ENCODE data around the gene SCARB1. TPM values are rescaled to one million over a fixed set of nuclear protein-coding genes. Genes with fewer than 3 reads are reported as not detected.
"Not testable (repeated sequence)": the region's sequence is repeated elsewhere in the genome, so short reads cannot be mapped to it uniquely, and the experiment has no call there.

Gene SCARB1
- total RNA-seq, 1 donor from 2014 or later, result 16.9 TPM

DNA sequence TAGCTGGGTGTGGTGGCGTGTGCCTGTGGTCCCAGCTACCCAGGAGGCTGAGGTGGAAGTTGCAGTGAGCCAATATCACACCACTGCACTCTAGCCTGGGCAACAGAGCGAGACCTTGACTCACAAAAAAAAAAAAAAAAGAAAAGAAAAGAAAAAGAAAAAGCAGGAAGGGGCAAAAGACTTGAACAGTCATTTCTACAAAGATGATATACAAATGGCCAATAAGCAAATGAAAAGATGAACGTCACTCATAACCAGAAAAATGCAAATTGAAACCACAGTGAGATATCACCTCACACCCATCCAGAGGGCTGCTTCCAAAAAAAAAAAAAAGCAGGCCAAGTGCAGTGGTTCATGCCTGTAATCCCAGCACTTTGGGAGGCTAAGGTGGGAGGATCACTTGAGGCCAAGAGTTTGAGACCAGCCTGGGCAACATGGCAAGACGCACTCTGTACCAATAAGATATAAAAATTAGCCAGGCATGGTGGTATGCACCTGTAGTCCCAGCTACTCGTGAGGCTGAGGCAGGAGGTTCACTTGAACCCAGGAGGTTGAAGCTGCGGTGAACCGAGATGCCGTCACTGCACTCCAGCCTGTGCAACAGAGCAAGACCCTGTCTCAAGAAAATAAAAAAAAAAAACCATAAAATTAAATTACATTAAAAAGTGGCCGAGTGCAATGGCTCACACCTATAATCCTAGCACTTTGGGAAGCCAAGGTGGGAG, 30.3 kb upstream of the SCARB1 start:
- Mint-ChIP-seq H3K27ac (ENCODE audit: unreplicated experiment) (no peak overlapping the region), H3K27me3 (ENCODE audit: unreplicated experiment) (no peaks in the 10 kb centered on the region), H3K9me3 (ENCODE audit: unreplicated experiment) (no peaks in the 10 kb centered on the region), H3K4me3 (ENCODE audit: unreplicated experiment) (no peak overlapping the region), H3K36me3 (ENCODE audit: low read depth, unreplicated experiment) (no peaks in the 10 kb centered on the region), H3K4me1 (ENCODE audit: unreplicated experiment) (no peaks in the 10 kb centered on the region)
- TF ChIP-seq, protein P1, sequence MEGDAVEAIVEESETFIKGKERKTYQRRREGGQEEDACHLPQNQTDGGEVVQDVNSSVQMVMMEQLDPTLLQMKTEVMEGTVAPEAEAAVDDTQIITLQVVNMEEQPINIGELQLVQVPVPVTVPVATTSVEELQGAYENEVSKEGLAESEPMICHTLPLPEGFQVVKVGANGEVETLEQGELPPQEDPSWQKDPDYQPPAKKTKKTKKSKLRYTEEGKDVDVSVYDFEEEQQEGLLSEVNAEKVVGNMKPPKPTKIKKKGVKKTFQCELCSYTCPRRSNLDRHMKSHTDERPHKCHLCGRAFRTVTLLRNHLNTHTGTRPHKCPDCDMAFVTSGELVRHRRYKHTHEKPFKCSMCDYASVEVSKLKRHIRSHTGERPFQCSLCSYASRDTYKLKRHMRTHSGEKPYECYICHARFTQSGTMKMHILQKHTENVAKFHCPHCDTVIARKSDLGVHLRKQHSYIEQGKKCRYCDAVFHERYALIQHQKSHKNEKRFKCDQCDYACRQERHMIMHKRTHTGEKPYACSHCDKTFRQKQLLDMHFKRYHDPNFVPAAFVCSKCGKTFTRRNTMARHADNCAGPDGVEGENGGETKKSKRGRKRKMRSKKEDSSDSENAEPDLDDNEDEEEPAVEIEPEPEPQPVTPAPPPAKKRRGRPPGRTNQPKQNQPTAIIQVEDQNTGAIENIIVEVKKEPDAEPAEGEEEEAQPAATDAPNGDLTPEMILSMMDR (IDR thresholded peaks at IDR 0.05; ENCODE audit: unreplicated experiment), result no peak
- no peak for DNase-seq (ENCODE audit: low spot score)

DNA sequence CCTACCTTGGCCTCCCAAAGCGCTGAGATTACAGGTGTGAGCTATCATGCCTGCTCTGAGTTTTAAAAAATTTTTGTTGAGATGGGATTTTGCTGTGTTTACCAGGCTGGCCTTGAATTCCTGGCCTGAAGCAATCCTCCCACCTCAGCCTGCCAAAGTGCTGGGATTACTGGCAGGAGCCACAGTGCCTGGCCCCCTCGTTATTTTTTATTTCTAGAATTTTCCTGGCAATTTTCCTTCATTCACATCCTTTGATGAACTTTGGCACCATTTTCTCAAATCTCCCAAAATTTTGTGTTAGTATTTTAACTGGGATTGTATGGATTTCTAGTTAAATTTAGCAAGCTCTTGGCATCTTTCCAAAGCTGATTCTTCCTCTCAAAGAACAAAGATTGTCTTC, 24.6 kb upstream of the SCARB1 start:
- DNase-seq (ENCODE audit: low spot score), result no peak
- H3K9me3 Mint-ChIP-seq (ENCODE audit: unreplicated experiment), result no peaks in the 10 kb centered on the region
- no peaks in the 10 kb centered on the region for H3K36me3 Mint-ChIP-seq (ENCODE audit: low read depth, unreplicated experiment)
- H3K27ac Mint-ChIP-seq (ENCODE audit: unreplicated experiment), result no peak overlapping the region
- H3K4me1 Mint-ChIP-seq (ENCODE audit: unreplicated experiment), result no peaks in the 10 kb centered on the region
- peaks cover 2% of the 10 kb centered on the region for H3K27me3 Mint-ChIP-seq (ENCODE audit: unreplicated experiment)
- H3K4me3 Mint-ChIP-seq (ENCODE audit: unreplicated experiment), result no peak overlapping the region
- TF ChIP-seq, protein P1 (IDR thresholded peaks at IDR 0.05; ENCODE audit: unreplicated experiment), result no peak

DNA sequence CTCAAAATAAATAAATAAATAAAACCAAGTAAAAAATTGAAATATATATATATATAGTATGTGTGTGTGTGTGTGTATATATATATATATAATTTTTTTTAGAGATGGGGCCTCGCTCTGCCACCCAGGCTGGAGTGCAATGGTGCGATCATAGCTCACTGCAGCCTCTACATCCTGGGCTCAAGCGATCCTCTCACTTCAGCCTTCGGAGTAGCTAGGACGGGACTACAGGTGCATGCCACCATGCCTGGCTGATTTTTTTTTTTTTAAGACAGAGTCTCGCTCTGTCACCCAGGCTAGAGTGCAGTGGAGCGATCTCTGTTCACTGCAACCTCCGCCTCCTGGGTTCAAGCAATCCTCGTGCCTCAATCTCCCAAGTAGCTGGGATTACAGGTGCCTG, 24.1 kb upstream of the SCARB1 start:
- not testable (repeated sequence) for DNase-seq (ENCODE audit: low spot score)

DNA sequence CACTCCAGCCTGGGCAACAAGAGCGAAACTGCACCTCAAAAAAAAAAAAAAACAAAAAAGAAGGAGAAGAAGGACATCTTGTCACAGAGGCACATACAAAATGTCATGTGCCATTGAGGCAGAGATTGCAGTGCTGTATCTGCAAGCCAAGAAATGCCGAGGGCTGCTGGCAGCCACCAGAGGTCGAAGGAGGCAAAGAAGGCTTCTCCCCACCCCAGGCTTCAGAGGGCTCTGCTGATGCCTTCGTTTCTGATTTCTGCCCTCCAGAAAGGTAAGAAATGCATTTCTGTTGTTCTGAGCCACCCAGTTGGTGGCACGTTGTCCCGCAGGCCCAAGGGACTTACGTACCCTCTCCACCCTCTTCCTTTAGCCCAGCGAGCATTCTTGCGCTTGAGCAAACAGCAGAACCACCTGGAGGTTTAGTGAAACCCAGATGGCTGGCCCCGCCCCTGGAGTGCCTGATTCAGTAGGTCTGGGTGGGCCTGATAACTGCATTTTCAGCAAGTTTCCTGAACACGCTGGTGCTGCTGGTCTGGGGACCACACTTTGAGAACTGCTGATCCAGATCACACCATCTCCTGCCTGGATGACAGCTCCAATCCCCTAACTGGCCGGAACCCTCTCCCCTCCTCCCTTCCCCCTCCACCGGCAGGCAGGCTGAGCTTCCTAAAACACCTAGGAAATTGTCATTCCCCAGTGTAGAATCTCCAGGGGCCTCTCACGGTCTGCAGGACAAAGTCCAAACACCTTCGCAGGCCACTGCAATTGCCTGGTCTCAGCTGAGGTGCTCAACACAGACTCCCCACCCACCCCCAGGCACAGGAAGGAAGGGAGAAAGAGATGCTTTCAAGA, 21.1 kb upstream of the SCARB1 start:
- H3K36me3 Mint-ChIP-seq (ENCODE audit: low read depth, unreplicated experiment), result no peaks in the 10 kb centered on the region
- peaks cover 3% of the 10 kb centered on the region for H3K27me3 Mint-ChIP-seq (ENCODE audit: unreplicated experiment)
- H3K9me3 Mint-ChIP-seq (ENCODE audit: unreplicated experiment), result no peaks in the 10 kb centered on the region
- no peak for DNase-seq (ENCODE audit: low spot score)
- H3K4me3 Mint-ChIP-seq (ENCODE audit: unreplicated experiment), result no peak overlapping the region
- peaks cover 14% of the 10 kb centered on the region for H3K4me1 Mint-ChIP-seq (ENCODE audit: unreplicated experiment)
- H3K27ac Mint-ChIP-seq (ENCODE audit: unreplicated experiment), result no peak overlapping the region
- TF ChIP-seq, protein P1 (IDR thresholded peaks at IDR 0.05; ENCODE audit: unreplicated experiment), result no peak

More for the DNA sequence above, 24.1 kb upstream of the SCARB1 start:
- not testable (repeated sequence) for H3K27ac Mint-ChIP-seq (ENCODE audit: unreplicated experiment); H3K9me3 Mint-ChIP-seq (ENCODE audit: unreplicated experiment); H3K36me3 Mint-ChIP-seq (ENCODE audit: low read depth, unreplicated experiment); H3K4me1 Mint-ChIP-seq (ENCODE audit: unreplicated experiment); H3K4me3 Mint-ChIP-seq (ENCODE audit: unreplicated experiment); H3K27me3 Mint-ChIP-seq (ENCODE audit: unreplicated experiment)

DNA sequence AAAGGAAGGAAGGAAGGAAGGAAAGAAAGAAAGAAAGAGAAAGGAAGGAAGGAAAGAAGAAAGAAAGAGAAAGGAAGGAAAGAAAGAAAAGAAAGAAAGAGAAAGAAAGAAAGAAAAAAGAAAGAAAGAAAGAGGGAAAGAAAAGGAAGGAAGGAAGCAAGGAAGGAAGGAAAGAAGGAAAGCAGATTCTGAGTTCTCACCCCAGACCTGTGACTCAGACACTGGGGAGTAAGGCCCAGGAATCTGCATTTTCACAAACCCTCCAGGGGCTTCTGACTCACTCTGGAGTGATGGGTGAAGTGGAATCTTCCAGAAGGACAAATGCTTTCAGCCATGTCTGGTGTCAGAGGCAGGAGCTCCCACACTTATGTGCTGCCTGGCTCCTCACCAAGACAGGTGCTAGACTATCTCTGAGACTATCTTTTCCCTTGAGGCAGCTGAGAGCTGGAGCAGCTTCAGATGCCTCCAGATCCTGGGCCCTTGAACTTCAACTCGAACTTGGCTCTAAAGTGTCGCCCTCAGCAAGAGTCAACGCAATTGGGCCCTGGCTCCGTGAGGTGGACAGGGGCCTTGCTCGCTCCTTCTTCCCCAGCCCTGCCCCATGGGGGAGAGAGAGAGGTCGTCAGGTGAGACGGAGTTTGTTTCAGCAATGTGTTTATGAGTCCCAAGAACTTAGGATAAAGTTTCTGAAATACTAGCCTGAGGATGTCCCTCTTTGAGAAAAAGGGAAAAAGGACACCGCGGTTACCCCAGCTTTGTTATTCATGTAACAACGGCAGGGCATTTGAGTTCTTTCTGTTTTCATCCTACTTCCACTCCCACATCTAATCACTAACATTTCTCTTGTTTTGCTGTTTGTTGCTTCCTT, 19.8 kb upstream of the SCARB1 start:
- no peak overlapping the region for H3K4me3 Mint-ChIP-seq (ENCODE audit: unreplicated experiment)
- TF ChIP-seq, protein P1 (IDR thresholded peaks at IDR 0.05; ENCODE audit: unreplicated experiment), result no peak
- no peak for DNase-seq (ENCODE audit: low spot score)
- no peaks in the 10 kb centered on the region for H3K9me3 Mint-ChIP-seq (ENCODE audit: unreplicated experiment)
- peak overlapping the region; percentile 62 for H3K27ac Mint-ChIP-seq (ENCODE audit: unreplicated experiment)
- no peaks in the 10 kb centered on the region for H3K36me3 Mint-ChIP-seq (ENCODE audit: low read depth, unreplicated experiment)
- H3K27me3 Mint-ChIP-seq (ENCODE audit: unreplicated experiment), result peaks cover 3% of the 10 kb centered on the region
- peaks cover 14% of the 10 kb centered on the region for H3K4me1 Mint-ChIP-seq (ENCODE audit: unreplicated experiment)

Data from endothelial cell (in vitro differentiated cells).